ENCODE measurements around the gene KIF3A. TPM values are rescaled to one million over a fixed set of nuclear protein-coding genes. Genes with fewer than 3 reads are reported as not detected.

The KIF3A gene
- total RNA-seq, 4 donors from 2014 or later, result 2.6 to 15.0 (median 6.3) TPM

GRCh38 chr5:132762246-132763000 lies 25.1 kb upstream of the KIF3A start:
- Histone ChIP-seq H3K27me3 (no peaks in the 10 kb centered on the region), H3K4me1 (peaks cover 22% of the 10 kb centered on the region), H3K27ac (no peak overlapping the region), H3K9me3 (no peaks in the 10 kb centered on the region), H3K4me3 (no peak overlapping the region), H3K36me3 (peaks cover 80% of the 10 kb centered on the region)
- 86% methylated on average over 11 of the region's 11 CpGs for WGBS
- no peak for TF ChIP-seq CTCF (IDR thresholded peaks at IDR 0.05)
- TF ChIP-seq POLR2AphosphoS5 (IDR thresholded peaks at IDR 0.05), result no peak
- TF ChIP-seq EP300 (IDR thresholded peaks at IDR 0.05), result no peak
- TF ChIP-seq POLR2A (IDR thresholded peaks at IDR 0.05), result no peak
- DNase-seq (ENCODE audit: low spot score in 2 of 2), result peak in 1 of 2 donors; percentile 60

- no peak overlapping the region for H3K4me3 ChIP-seq
- peaks cover 85% of the 10 kb centered on the region for H3K36me3 ChIP-seq
- peak in 1 of 2 donors; percentile 69 for DNase-seq (ENCODE audit: low spot score in 2 of 2)
- TF ChIP-seq POLR2AphosphoS5 (IDR thresholded peaks at IDR 0.05) (no peak), EP300 (IDR thresholded peaks at IDR 0.05) (no peak), POLR2A (IDR thresholded peaks at IDR 0.05) (no peak), CTCF (IDR thresholded peaks at IDR 0.05) (no peak)
- no peaks in the 10 kb centered on the region for H3K27me3 ChIP-seq
- peaks cover 14% of the 10 kb centered on the region for H3K4me1 ChIP-seq
- no peaks in the 10 kb centered on the region for H3K9me3 ChIP-seq
- H3K27ac ChIP-seq, result no peak overlapping the region
- 85% methylated on average over 9 of the region's 22 CpGs for WGBS
These were observed 24.2 kb upstream of the KIF3A start for GRCh38 chr5:132761321-132762240.

- DNase-seq (ENCODE audit: low spot score in 2 of 2), result peak in 1 of 2 donors; percentile 64
- 97% methylated on average over 21 of the region's 21 CpGs for WGBS
- no peak for TF ChIP-seq EP300 (IDR thresholded peaks at IDR 0.05)
- TF ChIP-seq POLR2AphosphoS5 (IDR thresholded peaks at IDR 0.05), result no peak
- no peak for TF ChIP-seq CTCF (IDR thresholded peaks at IDR 0.05)
- Histone ChIP-seq H3K4me3 (no peak overlapping the region), H3K27me3 (no peaks in the 10 kb centered on the region), H3K4me1 (peaks cover 8% of the 10 kb centered on the region), H3K27ac (no peak overlapping the region), H3K36me3 (peaks cover 86% of the 10 kb centered on the region), H3K9me3 (no peaks in the 10 kb centered on the region)
These were observed 23.4 kb upstream of the KIF3A start for GRCh38 chr5:132760601-132761317.

- 95% methylated on average over 12 of the region's 12 CpGs for WGBS
- Histone ChIP-seq H3K27ac (no peak overlapping the region), H3K36me3 (peaks cover 82% of the 10 kb centered on the region), H3K27me3 (no peaks in the 10 kb centered on the region), H3K4me3 (no peak overlapping the region), H3K4me1 (peaks cover 4% of the 10 kb centered on the region), H3K9me3 (no peaks in the 10 kb centered on the region)
- TF ChIP-seq CTCF (IDR thresholded peaks at IDR 0.05), result no peak
- no peak for TF ChIP-seq POLR2AphosphoS5 (IDR thresholded peaks at IDR 0.05)
- TF ChIP-seq EP300 (IDR thresholded peaks at IDR 0.05), result no peak
- no peak for TF ChIP-seq POLR2A (IDR thresholded peaks at IDR 0.05)
- no peak for DNase-seq (ENCODE audit: low spot score in 2 of 2)
These were observed 22.7 kb upstream of the KIF3A start for GRCh38 chr5:132760049-132760420.
